Measurements from ENCODE around the gene GPR176.

DNA sequence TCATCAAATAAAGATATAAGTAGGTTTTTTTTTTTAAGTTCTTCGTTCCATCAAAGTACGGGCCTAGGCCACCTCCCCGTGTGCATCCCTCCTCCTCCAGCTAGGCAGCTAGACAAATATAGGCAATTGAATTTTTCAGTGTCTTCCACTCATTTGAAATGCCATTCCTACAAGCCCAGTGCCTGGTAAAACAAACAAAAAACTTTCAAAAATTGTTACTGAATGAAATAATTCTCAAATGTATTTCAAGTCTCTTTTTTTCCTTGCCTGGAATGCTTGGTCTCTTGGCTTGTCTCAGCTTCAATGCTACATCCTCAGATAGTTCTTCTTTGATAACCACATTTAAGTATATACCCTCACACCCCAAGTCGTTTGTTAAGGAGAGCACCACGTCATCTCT lies 17.6 kb upstream of the GPR176 start:
- no peak for TF ChIP-seq POLR2A (IDR thresholded peaks at IDR 0.05)
- TF ChIP-seq, protein P1, sequence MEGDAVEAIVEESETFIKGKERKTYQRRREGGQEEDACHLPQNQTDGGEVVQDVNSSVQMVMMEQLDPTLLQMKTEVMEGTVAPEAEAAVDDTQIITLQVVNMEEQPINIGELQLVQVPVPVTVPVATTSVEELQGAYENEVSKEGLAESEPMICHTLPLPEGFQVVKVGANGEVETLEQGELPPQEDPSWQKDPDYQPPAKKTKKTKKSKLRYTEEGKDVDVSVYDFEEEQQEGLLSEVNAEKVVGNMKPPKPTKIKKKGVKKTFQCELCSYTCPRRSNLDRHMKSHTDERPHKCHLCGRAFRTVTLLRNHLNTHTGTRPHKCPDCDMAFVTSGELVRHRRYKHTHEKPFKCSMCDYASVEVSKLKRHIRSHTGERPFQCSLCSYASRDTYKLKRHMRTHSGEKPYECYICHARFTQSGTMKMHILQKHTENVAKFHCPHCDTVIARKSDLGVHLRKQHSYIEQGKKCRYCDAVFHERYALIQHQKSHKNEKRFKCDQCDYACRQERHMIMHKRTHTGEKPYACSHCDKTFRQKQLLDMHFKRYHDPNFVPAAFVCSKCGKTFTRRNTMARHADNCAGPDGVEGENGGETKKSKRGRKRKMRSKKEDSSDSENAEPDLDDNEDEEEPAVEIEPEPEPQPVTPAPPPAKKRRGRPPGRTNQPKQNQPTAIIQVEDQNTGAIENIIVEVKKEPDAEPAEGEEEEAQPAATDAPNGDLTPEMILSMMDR (IDR thresholded peaks at IDR 0.05): no peak

All from thyroid gland (tissue), 4 donors.